IgD-negative memory B cell (primary cell): Measurements from ENCODE around the gene GTF2A1. TPM values are rescaled to one million over a fixed set of nuclear protein-coding genes. Genes with fewer than 3 reads are reported as not detected.

Source experiments
- H3K27ac Mint-ChIP-seq, 3 donors: one replicate each; pipeline ENCODE4 v1.8.0; 2020 to 2022; ENCODE audit warnings: mild to moderate bottlenecking in 3 of 3, mixed read lengths in 3 of 3, moderate library complexity in 1 of 3
- H3K27me3 Mint-ChIP-seq: one replicate; pipeline ENCODE4 v1.8.0; 2021; ENCODE audit warnings: mixed read lengths
- H3K36me3 Mint-ChIP-seq: one replicate; pipeline ENCODE4 v1.8.0; 2020; ENCODE audit warnings: mild to moderate bottlenecking, mixed read lengths
- H3K4me1 Mint-ChIP-seq, 3 donors: one replicate each; pipeline ENCODE4 v1.8.0; 2020 to 2022; ENCODE audit warnings: mixed read lengths in 3 of 3, mild to moderate bottlenecking in 1 of 3
- H3K4me3 Mint-ChIP-seq, 4 donors: one replicate each; pipeline ENCODE4 v1.8.0; 2020 to 2022; ENCODE audit warnings: mild to moderate bottlenecking in 4 of 4, mixed read lengths in 4 of 4, moderate library complexity in 3 of 4
- H3K9me3 Mint-ChIP-seq, 3 donors: one replicate each; pipeline ENCODE4 v1.8.0; 2020 to 2021; ENCODE audit warnings: mixed read lengths in 3 of 3, mild to moderate bottlenecking in 1 of 3
- polyA plus RNA-seq: library from polyadenylated mRNA; unstranded; fragments of 300-500 nt; fragmentation: Illumina TruSeq; gene quantifications from one replicate; pipeline ENCODE4 v1.2.3, GENCODE V29; 2021

GTF2A1 gene
- polyA plus RNA-seq, 1 donor from 2014 or later: 9.2 TPM

- H3K27me3 Mint-ChIP-seq: no peaks in the 10 kb centered on the region
- no peak overlapping the region for H3K4me3 Mint-ChIP-seq
- H3K36me3 Mint-ChIP-seq: peaks cover 3% of the 10 kb centered on the region
- H3K4me1 Mint-ChIP-seq: no peaks in the 10 kb centered on the region
- no peak overlapping the region for H3K27ac Mint-ChIP-seq
- no peaks in the 10 kb centered on the region for H3K9me3 Mint-ChIP-seq
These were observed 63.3 kb downstream of the GTF2A1 start for GRCh38 chr14:81157431-81157830.

- Mint-ChIP-seq H3K4me3 (no peak overlapping the region), H3K9me3 (peaks cover 0 to 4% (median 0%) of the 10 kb centered on the region in 3 donors), H3K36me3 (peaks cover 1% of the 10 kb centered on the region), H3K27me3 (no peaks in the 10 kb centered on the region), H3K4me1 (no peaks in the 10 kb centered on the region), H3K27ac (no peak overlapping the region)
These were observed 67.6 kb downstream of the GTF2A1 start for GRCh38 chr14:81153187-81153586.

- Mint-ChIP-seq H3K4me1 (peaks cover 6 to 21% (median 13%) of the 10 kb centered on the region in 3 donors), H3K27ac (no peak overlapping the region), H3K9me3 (peaks cover 0 to 4% (median 0%) of the 10 kb centered on the region in 3 donors), H3K27me3 (no peaks in the 10 kb centered on the region), H3K36me3 (no peaks in the 10 kb centered on the region), H3K4me3 (no peak overlapping the region)
These were observed 72.1 kb downstream of the GTF2A1 start for GRCh38 chr14:81148635-81149034.

GRCh38 chr14:81147140-81147897 lies 73.4 kb downstream of the GTF2A1 start:
- no peak overlapping the region for H3K27ac Mint-ChIP-seq
- peaks cover 0 to 4% (median 0%) of the 10 kb centered on the region in 3 donors for H3K9me3 Mint-ChIP-seq
- peak overlapping the region in 1 of 4 donors; percentile 29 for H3K4me3 Mint-ChIP-seq
- no peaks in the 10 kb centered on the region for H3K27me3 Mint-ChIP-seq
- no peaks in the 10 kb centered on the region for H3K36me3 Mint-ChIP-seq
- peaks cover 6 to 21% (median 13%) of the 10 kb centered on the region in 3 donors for H3K4me1 Mint-ChIP-seq

- Mint-ChIP-seq H3K4me3 (no peak overlapping the region), H3K27me3 (no peaks in the 10 kb centered on the region), H3K36me3 (no peaks in the 10 kb centered on the region), H3K4me1 (peaks cover 6 to 21% (median 13%) of the 10 kb centered on the region in 3 donors), H3K27ac (no peak overlapping the region), H3K9me3 (peaks cover 0 to 4% (median 0%) of the 10 kb centered on the region in 3 donors)
These were observed 75.7 kb downstream of the GTF2A1 start for GRCh38 chr14:81144824-81145603.

- H3K36me3 Mint-ChIP-seq: no peaks in the 10 kb centered on the region
- no peak overlapping the region for H3K27ac Mint-ChIP-seq
- peaks cover 6 to 21% (median 13%) of the 10 kb centered on the region in 3 donors for H3K4me1 Mint-ChIP-seq
- no peaks in the 10 kb centered on the region for H3K27me3 Mint-ChIP-seq
- no peaks in the 10 kb centered on the region for H3K9me3 Mint-ChIP-seq
- H3K4me3 Mint-ChIP-seq: no peak overlapping the region
These were observed 77.0 kb downstream of the GTF2A1 start for GRCh38 chr14:81143793-81144192.

- H3K4me3 Mint-ChIP-seq: no peak overlapping the region
- peaks cover 0 to 4% (median 0%) of the 10 kb centered on the region in 3 donors for H3K4me1 Mint-ChIP-seq
- no peaks in the 10 kb centered on the region for H3K9me3 Mint-ChIP-seq
- no peak overlapping the region for H3K27ac Mint-ChIP-seq
- no peaks in the 10 kb centered on the region for H3K27me3 Mint-ChIP-seq
- H3K36me3 Mint-ChIP-seq: no peaks in the 10 kb centered on the region
These were observed 79.3 kb downstream of the GTF2A1 start for GRCh38 chr14:81141426-81141825.

- H3K4me1 Mint-ChIP-seq: no peaks in the 10 kb centered on the region
- H3K4me3 Mint-ChIP-seq: no peak overlapping the region
- no peaks in the 10 kb centered on the region for H3K9me3 Mint-ChIP-seq
- H3K27me3 Mint-ChIP-seq: no peaks in the 10 kb centered on the region
- no peaks in the 10 kb centered on the region for H3K36me3 Mint-ChIP-seq
- no peak overlapping the region for H3K27ac Mint-ChIP-seq
These were observed 82.3 kb downstream of the GTF2A1 start for GRCh38 chr14:81138429-81138828.

GRCh38 chr14:81137316-81137715 lies 83.4 kb downstream of the GTF2A1 start:
- H3K27me3 Mint-ChIP-seq: no peaks in the 10 kb centered on the region
- H3K36me3 Mint-ChIP-seq: no peaks in the 10 kb centered on the region

GRCh38 chr14:81133400-81133799 lies 87.4 kb downstream of the GTF2A1 start:
- Mint-ChIP-seq H3K27ac (no peak overlapping the region), H3K4me1 (no peaks in the 10 kb centered on the region), H3K9me3 (no peaks in the 10 kb centered on the region), H3K36me3 (no peaks in the 10 kb centered on the region), H3K4me3 (no peak overlapping the region), H3K27me3 (no peaks in the 10 kb centered on the region)

More at GRCh38 chr14:81137316-81137715, 83.4 kb downstream of the GTF2A1 start:
- no peaks in the 10 kb centered on the region for H3K4me1 Mint-ChIP-seq
- H3K27ac Mint-ChIP-seq: no peak overlapping the region
- no peaks in the 10 kb centered on the region for H3K9me3 Mint-ChIP-seq
- H3K4me3 Mint-ChIP-seq: no peak overlapping the region

GRCh38 chr14:81132468-81132867 lies 88.3 kb downstream of the GTF2A1 start:
- Mint-ChIP-seq H3K27ac (no peak overlapping the region), H3K4me1 (no peaks in the 10 kb centered on the region), H3K4me3 (no peak overlapping the region), H3K27me3 (peaks cover 2% of the 10 kb centered on the region), H3K9me3 (peaks cover 0 to 1% (median 0%) of the 10 kb centered on the region in 3 donors), H3K36me3 (no peaks in the 10 kb centered on the region)

- peaks cover 0 to 1% (median 1%) of the 10 kb centered on the region in 3 donors for H3K9me3 Mint-ChIP-seq
- H3K4me3 Mint-ChIP-seq: no peak overlapping the region
- peaks cover 11% of the 10 kb centered on the region for H3K27me3 Mint-ChIP-seq
- H3K27ac Mint-ChIP-seq: no peak overlapping the region
- H3K4me1 Mint-ChIP-seq: peaks cover 11 to 12% (median 11%) of the 10 kb centered on the region in 3 donors
- H3K36me3 Mint-ChIP-seq: no peaks in the 10 kb centered on the region
These were observed 91.5 kb downstream of the GTF2A1 start for GRCh38 chr14:81129242-81129641.

GRCh38 chr14:81127785-81128184 lies 93.0 kb downstream of the GTF2A1 start:
- peaks cover 12 to 18% (median 13%) of the 10 kb centered on the region in 3 donors for H3K4me1 Mint-ChIP-seq
- H3K4me3 Mint-ChIP-seq: no peak overlapping the region
- no peaks in the 10 kb centered on the region for H3K36me3 Mint-ChIP-seq
- H3K27ac Mint-ChIP-seq: no peak overlapping the region
- H3K9me3 Mint-ChIP-seq: peaks cover 0 to 1% (median 1%) of the 10 kb centered on the region in 3 donors
- peaks cover 11% of the 10 kb centered on the region for H3K27me3 Mint-ChIP-seq

GRCh38 chr14:81125536-81125935 lies 95.2 kb downstream of the GTF2A1 start:
- Mint-ChIP-seq H3K9me3 (peaks cover 0 to 1% (median 1%) of the 10 kb centered on the region in 3 donors), H3K27ac (no peak overlapping the region), H3K36me3 (peaks cover 5% of the 10 kb centered on the region), H3K4me3 (peak overlapping the region in 2 of 4 donors; percentile 30 to 67), H3K27me3 (peaks cover 13% of the 10 kb centered on the region), H3K4me1 (peaks cover 28 to 30% (median 29%) of the 10 kb centered on the region in 3 donors)
